GM12878 (cell line): ENCODE data around the gene CCBE1. TPM values are rescaled to one million over a fixed set of nuclear protein-coding genes. Genes with fewer than 3 reads are reported as not detected.

Experiments used
- ATAC-seq: fragments of 200-7000 bp; cut with Tn5 transposase; 3 replicates; pipeline ENCODE4 v1.9.1; 2020; ENCODE audit warnings: mild to moderate bottlenecking, moderate library complexity
- BruUV-seq: library from RNA; stranded (reverse); fragments of 400-500 nt; replicated peaks from 2 replicates; lab custom pipeline; 2021; lab: Mats Ljungman, UMichigan
- CTCF ChIA-PET: fragments of 300-600 bp; sonication (Branson Sonifier 250); formaldehyde crosslinking; extraction: SDS; loops from one replicate; lab custom pipeline; 2021; ENCODE audit warnings: inconsistent platforms; lab: Yijun Ruan, JAX
- POLR2A ChIA-PET: fragments of 350-600 bp; formaldehyde crosslinking; extraction: SDS; loops from one replicate; lab custom pipeline; 2021; ENCODE audit warnings: inconsistent platforms; lab: Charles Lee
- RAD21 ChIA-PET: fragments of 300-600 bp; sonication (Branson Sonifier 250); formaldehyde crosslinking; loops from one replicate; lab custom pipeline; 2023; ENCODE audit warnings: antibody characterized with exemption; ENCODE audit not compliant: unreplicated experiment; lab: Charles Lee
- SMC1A ChIA-PET: fragments of 300-600 bp; sonication (Branson Sonifier 250); formaldehyde crosslinking; loops from one replicate; lab custom pipeline; 2023; ENCODE audit not compliant: unreplicated experiment, uncharacterized antibody; lab: Charles Lee
- DNase-seq: peaks from one replicate; pipeline ENCODE4 v3.0.0-alpha.2; 2011; ENCODE audit warnings: low read depth, low spot score
- FAIRE-seq: peaks from 3 replicates; lab custom pipeline; 2011; peaks lifted over from hg19 to GRCh38; lab: Jason Lieb, UNC
- H2AFZ ChIP-seq: 2 replicates; pipeline ENCODE4 v1.6.0; 2011; ENCODE audit warnings: low read depth, low read length, control low read depth; ENCODE audit not compliant: control insufficient read depth
- H3K27ac ChIP-seq: 2 replicates; pipeline ENCODE4 v1.5.1; 2011; ENCODE audit warnings: control low read depth; ENCODE audit not compliant: control insufficient read depth, insufficient read depth
- H3K27me3 ChIP-seq, 2 experiments: replicated peaks in 1 of 2; 2 replicates each; pipeline versions ENCODE4 v1.6.0 to v1.6.1; 2011; ENCODE audit warnings: low read length in 1 of 2; ENCODE audit not compliant: control insufficient read depth in 2 of 2, insufficient read depth in 2 of 2
- H3K36me3 ChIP-seq, 2 experiments: 2 replicates each; pipeline ENCODE4 v1.5.1; 2011; ENCODE audit warnings: low read length in 1 of 2; ENCODE audit not compliant: control insufficient read depth in 2 of 2, insufficient read depth in 2 of 2
- H3K4me1 ChIP-seq: 2 replicates; pipeline ENCODE4 v1.6.1; 2011; ENCODE audit warnings: mild to moderate bottlenecking, low read length, moderate library complexity, mixed read lengths; ENCODE audit not compliant: control insufficient read depth, insufficient read depth
- H3K4me2 ChIP-seq: 2 replicates; pipeline ENCODE4 v1.6.0; 2011; ENCODE audit warnings: control low read depth; ENCODE audit not compliant: control insufficient read depth, insufficient read depth
- H3K4me3 ChIP-seq: fragments of 200-600 bp; sonication (generic); 2 replicates; pipeline ENCODE4 v1.5.1; 2016
- H3K79me2 ChIP-seq: 2 replicates; pipeline ENCODE4 v1.6.0; 2011; ENCODE audit warnings: low read length; ENCODE audit not compliant: control insufficient read depth, insufficient read depth
- H3K9ac ChIP-seq: 2 replicates; pipeline ENCODE4 v1.8.0; 2011; ENCODE audit warnings: low read length, control low read depth, mixed read lengths; ENCODE audit not compliant: control insufficient read depth, insufficient read depth
- H3K9me3 ChIP-seq: replicated peaks from 3 replicates; pipeline ENCODE4 v1.5.1; 2011; ENCODE audit warnings: mild to moderate bottlenecking, low read length; ENCODE audit not compliant: control insufficient read depth, insufficient read depth
- H4K20me1 ChIP-seq: 2 replicates; pipeline ENCODE4 v1.6.0; 2011; ENCODE audit not compliant: control insufficient read depth, insufficient read depth
- ATF7 ChIP-seq: fragments of 450-650 bp; IDR thresholded peaks from 2 replicates; pipeline ENCODE4 v1.6.1; 2016; ENCODE audit warnings: low read depth, mild to moderate bottlenecking
- NKRF ChIP-seq: fragments of 450-650 bp; conservative IDR thresholded peaks from 2 replicates; pipeline ENCODE4 v1.6.1; 2017; ENCODE audit warnings: mild to moderate bottlenecking, moderate library complexity
- PAX8 ChIP-seq: fragments of 450-650 bp; IDR thresholded peaks from 2 replicates; pipeline ENCODE4 v1.6.1; 2017; ENCODE audit warnings: mild to moderate bottlenecking, moderate library complexity
- SIX5 ChIP-seq: IDR thresholded peaks from 2 replicates; pipeline ENCODE4 v1.6.1; 2011; ENCODE audit warnings: mild to moderate bottlenecking, low read depth, low read length, moderate library complexity; ENCODE audit not compliant: severe bottlenecking
- TARDBP ChIP-seq: IDR thresholded peaks from 2 replicates; pipeline ENCODE4 v1.6.1; 2016; ENCODE audit warnings: borderline replicate concordance
- WGBS: methylation state at CpG from one replicate; pipeline ENCODE4 v1.1.6; 2016; ENCODE audit warnings: low lambda C conversion rate; ENCODE audit not compliant: insufficient replicate concordance, insufficient coverage; ENCODE audit errors: missing lambda C conversion rate; 5-methylcytosine and 5-hydroxymethylcytosine counted together
- in situ Hi-C: fragments of 300-500 bp; cut with MboI; formaldehyde crosslinking; loops from 9 replicates; pipeline ENCODE4 v1.14.3; 2018; ENCODE audit warnings: mixed read lengths
- intact Hi-C: fragments of 100-400 bp; cut with micrococcal nuclease; formaldehyde crosslinking; loops from one replicate; pipeline ENCODE4 v1.14.2; 2022; ENCODE audit not compliant: unreplicated experiment
- polyA plus RNA-seq, 11 experiments: library from polyadenylated mRNA; depleted of rRNA in 4 of 11; unstranded in 6 of 11; stranded (reverse) in 5 of 11; fragments of >200 nt; fragmentation: Nextera tagmentation in 4 of 11; fragmentation: Illumina TruSeq in 1 of 11; extraction: Ambion mirVana in 4 of 11; extraction: Trizol in 1 of 11; gene quantifications; 1 replicate in 1 of 11; 2 replicates in 10 of 11; pipeline versions ENCODE4 v1.2.1 to v1.2.3, GENCODE V29; 2011 to 2016; ENCODE audit warnings: inconsistent platforms in 2 of 11, missing spikeins in 2 of 11, low read depth in 1 of 11
- total RNA-seq, 4 experiments: library from RNA; depleted of rRNA in 3 of 4; stranded (reverse); fragments of >200 nt in 3 of 4; fragmentation: Illumina TruSeq in 1 of 4; extraction: Trizol in 1 of 4; gene quantifications; 2 replicates each; pipeline versions ENCODE4 v1.2.1 to v1.2.3, GENCODE V29; 2013 to 2021

The CCBE1 gene
- total and polyA plus RNA-seq, 10 of the 15 experiments (the other 5 are each of a cell fraction or from before 2014, with no cell fraction given), result 0.03 to 0.49 (median 0.04) TPM; not detected in 7

- ATAC-seq (no peak), FAIRE-seq (no peak)
- TF ChIP-seq NKRF, result no peak
- no peak for TF ChIP-seq TARDBP
- TF ChIP-seq SIX5, result no peak
- TF ChIP-seq PAX8, result no peak
- no peak for TF ChIP-seq ATF7
- TF ChIP-seq, all 136 proteins: peak for 0
- in situ Hi-C loops (no loop called here), intact Hi-C loops (loop anchor here (5.0 kb wide), 1 partner anchor 123 kb away; no protein-coding TSS in a partner anchor)
- ChIA-PET SMC1A (no interaction called here), POLR2A (no interaction called here), RAD21 (no interaction called here), CTCF (no interaction called here)
- DNase-seq, result no peak
- H3K27me3 ChIP-seq, result peaks cover 2 to 6% of the 10 kb centered on the region in 2 experiments
- no peaks in the 10 kb centered on the region for H3K4me1 ChIP-seq
- H2AFZ ChIP-seq, result no peak overlapping the region
- H3K9me3 ChIP-seq, result no peaks in the 10 kb centered on the region
- H3K27ac ChIP-seq, result no peak overlapping the region
- H3K79me2 ChIP-seq, result no peaks in the 10 kb centered on the region
- no peak overlapping the region for H3K4me2 ChIP-seq
- no peaks in the 10 kb centered on the region for H3K36me3 ChIP-seq
- 94% methylated on average over 1 of the region's 1 CpG for WGBS
- H3K9ac ChIP-seq, result no peak overlapping the region
- H4K20me1 ChIP-seq, result no peaks in the 10 kb centered on the region
- no peak overlapping the region for H3K4me3 ChIP-seq
- no TSS peak for BruUV-seq
These were observed 1.8 kb upstream of the CCBE1 start for GRCh38 chr18:59699061-59699460.
